Activated CD4-positive, alpha-beta T cell treated with anti-CD3 and anti-CD28 coated beads, Interleukin-2, amount 10 ng/mL, durations not matched to agents 7 days and 5 days (primary cell): Measurements from ENCODE around the gene ABI1. TPM values are rescaled to one million over a fixed set of nuclear protein-coding genes. Genes with fewer than 3 reads are reported as not detected.
"Not testable (repeated sequence)": the region's sequence is repeated elsewhere in the genome, so short reads cannot be mapped to it uniquely, and the experiment has no call there.

Experiments
- CTCF ChIA-PET: fragments of 350-600 bp; sonication (Branson Sonifier 250); formaldehyde crosslinking; loops from one replicate; lab custom pipeline; 2021; ENCODE audit warnings: antibody characterized with exemption; lab: Charles Lee
- POLR2A ChIA-PET: fragments of 350-600 bp; sonication (Branson Sonifier 250); formaldehyde crosslinking; loops from one replicate; lab custom pipeline; 2021; ENCODE audit warnings: antibody characterized with exemption; lab: Charles Lee
- DNase-seq: peaks from one replicate; pipeline ENCODE4 v3.0.0-alpha.2; 2020
- H3K27ac Mint-ChIP-seq: one replicate; pipeline ENCODE4 v1.8.0; 2021; ENCODE audit warnings: mild to moderate bottlenecking, moderate library complexity, mixed read lengths
- H3K27me3 Mint-ChIP-seq: one replicate; pipeline ENCODE4 v1.8.0; 2021; ENCODE audit warnings: mixed read lengths
- H3K36me3 Mint-ChIP-seq: one replicate; pipeline ENCODE4 v1.8.0; 2021; ENCODE audit warnings: low read depth, mixed read lengths
- H3K4me1 Mint-ChIP-seq: one replicate; pipeline ENCODE4 v1.8.0; 2021; ENCODE audit warnings: mixed read lengths
- H3K4me3 Mint-ChIP-seq: one replicate; pipeline ENCODE4 v1.8.0; 2021; ENCODE audit warnings: mild to moderate bottlenecking, moderate library complexity, mixed read lengths
- H3K9me3 Mint-ChIP-seq: one replicate; pipeline ENCODE4 v1.8.0; 2021; ENCODE audit warnings: mixed read lengths
- total RNA-seq, 2 experiments: library from RNA; stranded (reverse); gene quantifications; one replicate each; pipeline ENCODE4 v1.2.3, GENCODE V29; 2021

Gene ABI1
- total RNA-seq: 10 to 100 TPM; 59.7 to 65.2 TPM

DNA sequence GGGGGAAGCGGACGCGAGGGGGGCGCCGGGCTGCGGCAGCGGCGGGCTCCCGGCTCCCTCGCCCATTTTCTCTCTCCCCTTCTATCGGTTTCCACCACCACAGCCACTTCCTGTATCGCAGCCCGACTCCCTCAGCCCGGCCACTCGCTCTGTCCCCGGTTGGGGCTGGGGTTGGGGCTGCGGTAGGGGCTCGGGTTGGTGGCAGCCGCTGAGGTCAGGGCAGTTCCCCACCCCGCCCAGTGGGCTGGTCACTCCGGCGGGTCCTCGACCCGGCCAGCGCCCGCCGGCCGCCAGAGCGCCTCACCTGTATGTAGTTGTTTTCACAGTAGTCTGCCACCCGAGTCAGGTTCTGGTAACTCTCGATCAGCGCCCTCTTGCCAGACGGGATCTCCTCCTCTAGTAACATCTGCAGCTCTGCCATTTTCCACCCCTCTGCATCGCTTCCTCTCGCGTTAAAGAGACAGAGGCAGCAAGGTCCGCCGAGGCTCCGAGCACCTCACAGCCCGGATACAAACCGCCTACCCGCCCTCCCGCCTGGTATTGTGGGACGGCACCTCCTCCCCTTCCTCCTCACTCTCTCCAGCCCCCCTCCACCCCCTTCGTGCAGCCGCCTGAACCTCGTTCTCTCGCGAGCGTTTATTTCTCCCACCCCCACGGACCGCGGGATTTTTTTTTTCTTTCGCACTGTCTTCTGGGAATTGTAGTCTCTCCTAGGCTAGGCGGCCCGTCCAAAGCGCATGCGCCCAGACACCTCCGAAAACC, at the start of gene ABI1:
Gene ABI1, minus strand, starts transcription at position 516 of the 762 bp plus-strand sequence. Its CDS starts 95 bp downstream, at position 421.
- H3K27ac Mint-ChIP-seq: peak within 1 kb of the TSS; percentile 100
- H3K36me3 Mint-ChIP-seq: peaks cover 4% of the 10 kb centered on the region
- POLR2A ChIA-PET: interaction anchor here (0.6 kb wide), 1 partner anchor 294 kb away, joined by 4 read pairs; the partner anchor contains the start of gene YME1L1
- peaks cover 9% of the 10 kb centered on the region for H3K27me3 Mint-ChIP-seq
- DNase-seq: peak; percentile 98
- CTCF ChIA-PET: interaction anchor here (0.6 to 3.0 kb wide), 11 partner anchors 10 to 425 kb away, joined by 3 to 21 read pairs (median 4); partner anchors contain the start of gene PDSS1
- H3K4me1 Mint-ChIP-seq: peaks cover 30% of the 10 kb centered on the region
- H3K4me3 Mint-ChIP-seq: peak within 1 kb of the TSS; percentile 96
- H3K9me3 Mint-ChIP-seq: no peaks in the 10 kb centered on the region

DNA sequence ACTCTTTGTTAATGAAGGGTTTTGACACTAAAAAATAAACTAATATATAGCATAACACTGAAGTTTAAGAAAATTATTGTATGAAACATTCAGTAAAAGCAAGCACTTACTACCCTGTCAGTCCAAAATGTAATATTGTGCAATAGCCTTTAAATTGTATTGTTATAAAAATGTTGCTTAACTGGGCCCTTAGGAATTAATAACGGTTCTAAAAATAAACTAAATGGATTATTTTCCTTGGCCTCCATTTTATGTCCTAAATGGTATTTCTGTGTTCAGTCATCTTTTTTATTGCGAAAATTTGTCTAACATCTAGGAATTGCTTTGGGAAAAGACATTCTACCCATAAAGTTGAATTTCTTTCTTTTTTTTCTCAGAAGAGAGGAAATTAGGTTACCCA, 49.0 kb upstream of the ABI1 start:
- no peaks in the 10 kb centered on the region for H3K4me1 Mint-ChIP-seq
- no peaks in the 10 kb centered on the region for H3K36me3 Mint-ChIP-seq
- no peak overlapping the region for H3K27ac Mint-ChIP-seq
- peaks cover 3% of the 10 kb centered on the region for H3K27me3 Mint-ChIP-seq
- POLR2A ChIA-PET: no interaction called here
- DNase-seq: no peak
- no peaks in the 10 kb centered on the region for H3K9me3 Mint-ChIP-seq
- H3K4me3 Mint-ChIP-seq: no peak overlapping the region
- CTCF ChIA-PET: no interaction called here

DNA sequence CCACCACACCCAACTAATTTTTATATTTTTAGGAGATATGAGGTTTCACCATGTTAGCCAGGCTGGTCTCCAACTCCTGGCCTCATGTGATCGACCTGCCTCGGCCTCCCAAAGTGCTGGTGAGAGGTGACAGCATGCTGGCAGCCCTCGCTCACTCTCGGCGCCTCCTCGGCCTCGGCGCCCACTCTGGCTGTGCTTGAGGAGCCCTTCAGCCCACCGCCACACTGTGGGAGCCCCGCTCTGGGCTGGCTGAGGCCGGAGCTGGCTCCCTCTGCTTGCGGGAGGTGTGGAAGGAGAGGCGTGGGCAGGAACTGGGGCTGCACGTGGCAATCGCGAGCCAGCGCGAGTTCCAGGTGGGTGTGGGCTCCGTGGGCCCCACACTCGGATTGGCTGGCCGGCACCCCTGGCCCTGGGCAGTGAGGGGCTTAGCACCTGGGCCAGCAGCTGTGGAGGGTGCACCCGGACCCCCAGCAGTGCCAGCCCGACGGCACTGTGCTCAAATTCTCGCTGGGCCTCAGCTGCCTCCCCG, 44.6 kb upstream of the ABI1 start:
- H3K27me3 Mint-ChIP-seq, H3K4me3 Mint-ChIP-seq, CTCF ChIA-PET, H3K27ac Mint-ChIP-seq, H3K4me1 Mint-ChIP-seq, H3K36me3 Mint-ChIP-seq, POLR2A ChIA-PET, DNase-seq, H3K9me3 Mint-ChIP-seq: not testable (repeated sequence)

DNA sequence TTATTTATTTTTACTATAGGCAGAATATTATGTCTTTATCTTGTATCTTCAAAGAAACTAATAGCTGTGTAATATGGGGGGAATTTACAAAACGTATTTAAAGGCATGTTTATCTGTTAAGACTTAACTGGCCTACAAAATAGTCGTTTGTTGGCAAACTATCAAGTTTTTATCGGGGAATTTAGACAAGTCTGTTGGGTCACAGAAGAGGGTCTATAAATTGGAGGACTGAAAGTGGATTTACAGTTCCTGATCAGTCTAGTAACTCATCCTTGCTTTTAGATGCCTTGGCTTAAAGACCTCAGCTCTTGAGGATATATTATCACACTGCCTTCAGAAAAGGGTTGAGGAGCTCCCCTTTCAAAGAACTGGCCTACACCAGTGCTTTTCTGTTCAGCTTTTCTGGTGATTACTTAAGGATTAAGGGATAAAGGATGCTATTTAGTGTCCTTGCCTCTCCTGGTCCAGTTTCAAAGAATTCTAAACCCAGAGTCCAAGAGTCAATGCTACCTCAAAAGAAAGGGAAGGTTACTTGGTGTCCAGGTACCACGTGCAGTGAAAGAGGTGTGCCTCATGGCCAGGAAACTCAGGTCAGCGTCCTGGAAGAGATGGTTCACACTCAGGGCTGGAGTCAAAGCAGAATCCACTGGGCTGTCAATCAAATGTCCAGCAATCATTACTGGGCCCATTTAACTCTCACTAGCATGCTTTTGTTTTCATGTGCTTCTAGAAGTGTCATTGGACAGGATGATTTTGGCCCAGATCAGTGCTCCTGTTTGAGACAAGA, 42.9 kb upstream of the ABI1 start:
- Mint-ChIP-seq H3K27me3 (peaks cover 6% of the 10 kb centered on the region), H3K36me3 (no peaks in the 10 kb centered on the region), H3K4me3 (no peak overlapping the region), H3K27ac (no peak overlapping the region), H3K4me1 (no peaks in the 10 kb centered on the region), H3K9me3 (no peaks in the 10 kb centered on the region)
- ChIA-PET POLR2A (no interaction called here), CTCF (no interaction called here)
- no peak for DNase-seq

DNA sequence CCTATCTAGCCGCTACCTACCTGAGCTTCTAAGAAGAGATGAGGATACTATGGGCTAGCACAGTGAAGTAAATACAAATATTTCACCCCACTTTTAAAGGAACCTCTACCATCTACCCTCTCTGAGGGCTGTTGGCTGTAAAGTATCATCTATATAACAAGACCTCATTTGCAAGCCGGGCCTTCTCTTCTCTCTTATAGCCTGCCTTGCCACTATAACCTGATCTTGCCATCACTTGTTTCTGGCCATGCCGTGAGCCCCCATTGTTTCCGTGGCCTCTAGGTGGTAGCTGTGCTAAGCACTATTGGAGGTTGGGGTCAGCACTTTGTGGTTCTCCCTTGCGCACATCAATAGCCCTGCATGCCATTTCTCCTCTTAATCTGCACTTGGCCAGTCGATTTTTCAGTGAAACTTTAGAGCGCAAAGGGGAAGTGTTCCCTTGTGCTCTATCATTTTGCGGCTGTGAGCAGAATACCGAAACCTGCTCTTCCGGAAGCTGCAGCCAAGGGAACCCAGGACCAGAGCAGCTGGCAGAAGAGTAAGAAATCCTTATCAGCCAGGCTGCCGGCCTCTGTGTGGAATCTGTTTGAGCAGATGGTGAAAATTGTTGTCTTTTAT, 31.7 kb upstream of the ABI1 start:
- H3K9me3 Mint-ChIP-seq, H3K4me3 Mint-ChIP-seq, H3K27ac Mint-ChIP-seq, DNase-seq, H3K36me3 Mint-ChIP-seq, POLR2A ChIA-PET, H3K4me1 Mint-ChIP-seq, CTCF ChIA-PET, H3K27me3 Mint-ChIP-seq: not testable (repeated sequence)

DNA sequence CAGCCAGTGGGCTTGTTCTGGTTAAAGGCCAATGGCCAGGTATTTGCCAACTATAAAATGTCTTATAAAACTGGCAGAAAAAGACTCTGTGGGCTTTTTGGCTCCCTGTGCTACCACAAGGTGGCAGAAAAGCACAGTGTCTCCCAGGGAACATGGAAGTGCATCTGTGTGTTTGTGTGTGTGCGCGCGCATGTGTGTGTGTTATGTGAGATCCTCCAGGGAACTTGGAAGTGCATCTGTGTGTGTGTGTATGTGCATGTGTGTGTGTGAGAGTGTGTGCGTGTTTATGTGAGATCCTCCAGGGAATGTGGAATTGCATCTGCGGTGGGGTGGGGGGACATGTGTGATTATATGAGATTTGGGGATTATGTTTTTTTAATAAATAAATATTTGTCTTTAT, 30.2 kb upstream of the ABI1 start:
- peak; percentile 69 for DNase-seq
- Mint-ChIP-seq H3K36me3 (no peaks in the 10 kb centered on the region), H3K4me3 (no peak overlapping the region), H3K4me1 (no peaks in the 10 kb centered on the region), H3K27ac (no peak overlapping the region), H3K9me3 (peaks cover 7% of the 10 kb centered on the region), H3K27me3 (no peaks in the 10 kb centered on the region)
- CTCF ChIA-PET: no interaction called here
- POLR2A ChIA-PET: no interaction called here

DNA sequence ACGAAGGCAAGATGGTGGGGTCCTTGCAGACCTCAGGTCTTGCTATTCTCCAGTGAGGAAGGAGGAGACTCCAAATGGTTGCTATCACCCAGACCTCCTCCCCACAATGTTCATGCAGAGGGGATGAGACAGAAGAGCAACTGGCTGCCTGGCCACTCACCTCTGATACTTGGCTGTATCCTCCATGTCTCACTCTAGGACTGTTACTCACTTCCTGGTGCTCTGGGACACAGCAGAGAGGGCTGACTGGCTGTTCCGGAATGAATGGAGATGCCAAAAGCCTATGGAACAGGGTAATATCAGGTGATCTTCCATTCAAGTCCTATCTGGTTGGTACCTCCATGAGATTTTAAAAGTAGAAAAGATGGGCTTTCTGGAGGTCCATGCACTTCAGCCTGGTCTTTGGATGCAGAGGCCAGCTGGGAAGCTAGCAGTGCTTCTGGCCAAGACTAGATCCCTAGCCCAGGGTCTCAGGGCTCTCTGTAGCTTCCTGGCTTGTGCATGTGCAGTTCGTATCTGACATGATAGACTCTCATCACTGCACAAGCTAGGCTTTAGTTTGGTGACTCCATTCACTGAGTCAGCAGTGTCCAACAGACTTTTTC, 27.0 kb upstream of the ABI1 start:
- peaks cover 2% of the 10 kb centered on the region for H3K27me3 Mint-ChIP-seq
- no peak overlapping the region for H3K27ac Mint-ChIP-seq
- CTCF ChIA-PET: interaction anchor here (0.9 kb wide), 1 partner anchor 191 kb away, joined by 3 read pairs; no protein-coding TSS in a partner anchor

DNA sequence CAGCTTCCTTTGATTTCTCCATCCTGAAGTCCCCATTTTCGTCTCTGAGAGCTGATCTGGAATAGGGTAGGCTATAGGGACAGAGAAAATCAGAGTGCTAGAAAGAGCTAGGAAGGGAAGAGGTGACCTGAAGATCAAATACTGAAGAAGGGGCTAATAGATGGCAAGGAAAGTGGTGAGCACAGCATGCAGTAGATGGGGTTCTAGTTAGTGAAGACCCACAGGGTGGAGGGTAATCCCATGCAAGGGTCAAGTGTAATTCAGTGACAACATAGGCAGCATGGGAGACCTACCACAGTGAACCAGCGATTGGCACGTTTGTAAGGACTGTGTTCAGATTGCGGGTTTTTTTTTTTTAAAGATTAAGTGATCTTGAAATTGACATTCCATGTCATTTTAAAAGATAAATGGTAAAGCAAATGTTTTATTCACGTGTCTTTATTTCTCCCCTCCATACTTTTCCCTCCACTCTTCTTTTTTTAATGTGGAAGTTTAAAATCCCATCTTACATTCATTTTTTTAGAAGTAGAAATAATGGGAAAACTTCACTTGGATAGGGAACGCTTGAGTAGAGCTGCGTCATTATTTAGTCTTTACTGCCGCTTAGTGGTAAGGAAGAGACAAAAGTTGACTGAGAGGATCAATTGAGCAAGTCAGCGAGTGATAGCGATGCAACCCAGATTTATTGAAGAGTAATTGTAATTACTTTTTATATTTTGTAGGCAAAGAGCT, 21.0 kb upstream of the ABI1 start:
- no peak overlapping the region for H3K4me3 Mint-ChIP-seq
- no peak overlapping the region for H3K27ac Mint-ChIP-seq
- peaks cover 3% of the 10 kb centered on the region for H3K4me1 Mint-ChIP-seq
- no peaks in the 10 kb centered on the region for H3K36me3 Mint-ChIP-seq
- peak; percentile 41 for DNase-seq
- POLR2A ChIA-PET: interaction anchor here (0.9 kb wide), 1 partner anchor 141 kb away, joined by 5 read pairs; no protein-coding TSS in a partner anchor
- peaks cover 13% of the 10 kb centered on the region for H3K27me3 Mint-ChIP-seq
- CTCF ChIA-PET: interaction anchor here (0.8 to 3.1 kb wide), 5 partner anchors 11 to 185 kb away, joined by 3 to 13 read pairs (median 3); no protein-coding TSS in a partner anchor
- no peaks in the 10 kb centered on the region for H3K9me3 Mint-ChIP-seq

More for the DNA sequence above, 27.0 kb upstream of the ABI1 start:
- no peaks in the 10 kb centered on the region for H3K4me1 Mint-ChIP-seq
- no peaks in the 10 kb centered on the region for H3K36me3 Mint-ChIP-seq
- no peak for DNase-seq
- POLR2A ChIA-PET: interaction anchor here (0.5 to 0.7 kb wide), 2 partner anchors 139 to 154 kb away, joined by 3 read pairs; no protein-coding TSS in a partner anchor
- peaks cover 1% of the 10 kb centered on the region for H3K9me3 Mint-ChIP-seq
- no peak overlapping the region for H3K4me3 Mint-ChIP-seq

DNA sequence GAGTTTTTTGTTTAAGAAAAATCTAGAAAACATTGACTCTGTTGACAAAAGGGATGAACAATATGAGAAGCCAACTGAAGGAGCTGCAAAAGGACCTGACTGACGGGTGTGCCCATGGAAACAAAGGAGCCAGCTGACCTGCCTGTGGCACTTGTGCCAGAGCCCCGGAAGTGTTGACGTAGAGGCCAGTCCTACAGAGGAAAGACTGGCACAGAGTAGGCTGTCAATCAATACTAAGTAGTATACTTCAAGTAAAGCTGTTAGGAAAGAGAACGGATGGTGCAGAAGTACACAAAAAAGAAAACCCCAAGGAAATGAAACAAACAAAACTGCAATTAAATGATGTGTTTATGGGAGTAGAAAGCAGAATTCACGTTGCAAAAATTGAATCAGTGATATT, 19.0 kb upstream of the ABI1 start:
- Mint-ChIP-seq H3K4me1 (peaks cover 3% of the 10 kb centered on the region), H3K36me3 (no peaks in the 10 kb centered on the region), H3K4me3 (no peak overlapping the region), H3K9me3 (no peaks in the 10 kb centered on the region), H3K27ac (no peak overlapping the region), H3K27me3 (peaks cover 13% of the 10 kb centered on the region)
- CTCF ChIA-PET: no interaction called here
- DNase-seq: no peak
- POLR2A ChIA-PET: no interaction called here

DNA sequence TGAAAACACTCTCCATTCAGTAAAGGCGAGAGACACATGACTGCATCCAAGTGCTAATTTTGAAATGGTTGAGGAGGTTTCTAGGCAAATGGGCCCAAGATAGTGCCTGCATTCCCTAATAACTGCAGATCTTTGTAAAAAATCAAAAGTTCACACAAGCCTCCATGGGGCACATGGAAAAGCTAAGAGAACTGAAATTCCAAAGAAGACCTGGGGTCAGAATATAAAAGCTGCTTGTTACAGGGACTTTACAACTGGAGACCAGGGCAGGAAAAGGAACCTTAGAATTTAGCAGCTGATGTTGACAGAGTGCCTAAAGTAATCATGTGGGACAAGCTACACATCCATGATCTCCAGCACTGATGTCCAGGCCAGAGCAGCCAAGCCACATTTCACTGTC, 10.0 kb upstream of the ABI1 start:
- Mint-ChIP-seq H3K36me3 (no peaks in the 10 kb centered on the region), H3K4me1 (peaks cover 7% of the 10 kb centered on the region), H3K4me3 (no peak overlapping the region), H3K27ac (no peak overlapping the region), H3K27me3 (peaks cover 4% of the 10 kb centered on the region), H3K9me3 (no peaks in the 10 kb centered on the region)
- ChIA-PET POLR2A (no interaction called here), CTCF (interaction anchor here (1.0 to 4.1 kb wide), 2 partner anchors 9 to 11 kb away, joined by 3 to 21 read pairs; partner anchors contain the start of gene ABI1)
- DNase-seq: no peak

DNA sequence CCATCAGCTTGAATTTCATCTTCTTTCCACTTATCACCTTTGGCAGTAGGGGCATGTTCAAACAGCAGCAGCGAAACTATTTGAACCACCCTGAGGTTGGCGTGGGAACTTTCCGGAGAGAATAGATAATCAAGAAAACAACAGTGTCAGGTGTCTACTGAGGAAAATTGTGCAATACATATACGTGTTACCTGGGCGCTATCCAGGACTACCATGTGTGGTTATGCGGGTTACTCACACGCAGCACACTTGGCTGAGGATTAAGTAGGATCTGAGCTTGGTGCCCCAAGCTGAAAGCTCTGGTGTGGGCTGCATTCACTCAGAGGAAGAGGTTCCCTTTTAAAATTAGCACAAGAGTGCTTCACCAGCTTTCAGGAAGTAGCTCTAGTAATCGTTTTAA, 8.8 kb upstream of the ABI1 start:
- peaks cover 4% of the 10 kb centered on the region for H3K27me3 Mint-ChIP-seq
- H3K36me3 Mint-ChIP-seq: no peaks in the 10 kb centered on the region
- ChIA-PET CTCF (interaction anchor here (0.9 to 4.1 kb wide), 2 partner anchors 8 to 143 kb away, joined by 4 to 21 read pairs; partner anchors contain the start of gene ABI1), POLR2A (no interaction called here)
- DNase-seq: no peak
- H3K4me1 Mint-ChIP-seq: peaks cover 7% of the 10 kb centered on the region
- H3K27ac Mint-ChIP-seq: peak overlapping the region; percentile 62
- no peaks in the 10 kb centered on the region for H3K9me3 Mint-ChIP-seq
- H3K4me3 Mint-ChIP-seq: no peak overlapping the region
